KBM-7 (cell line): ENCODE results near the gene SLC10A7.

Experiments used
- DNase-seq: peaks from one replicate; pipeline ENCODE4 v3.0.0-alpha.2; 2015
- in situ Hi-C: fragments of 300-500 bp; cut with MboI; formaldehyde crosslinking; loops from 2 replicates; pipeline ENCODE4 v1.14.3; 2020; ENCODE audit warnings: low sequenced_read_pairs, low pct_unique_long_range_greater_than_20kb, mixed read lengths

SLC10A7 gene

GRCh38 chr4:146285037-146285436, 236.7 kb downstream of the SLC10A7 start:
- no peak for DNase-seq
- in situ Hi-C loops = no loop called here

- in situ Hi-C loops = no loop called here
- peak; percentile 4 for DNase-seq
These were observed 237.7 kb downstream of the SLC10A7 start for GRCh38 chr4:146283758-146284651.

- in situ Hi-C loops = no loop called here
- no peak for DNase-seq
These were observed 239.1 kb downstream of the SLC10A7 start for GRCh38 chr4:146282657-146283056.

- no peak for DNase-seq
These were observed 242.8 kb downstream of the SLC10A7 start for GRCh38 chr4:146278986-146279385.

GRCh38 chr4:146275370-146275769, 246.4 kb downstream of the SLC10A7 start:
- DNase-seq = peak; percentile 32
- in situ Hi-C loops = no loop called here

More at GRCh38 chr4:146278986-146279385, 242.8 kb downstream of the SLC10A7 start:
- in situ Hi-C loops = no loop called here

- in situ Hi-C loops = no loop called here
- DNase-seq = no peak
These were observed 247.0 kb downstream of the SLC10A7 start for GRCh38 chr4:146274774-146275173.

- in situ Hi-C loops = no loop called here
- no peak for DNase-seq
These were observed 248.4 kb downstream of the SLC10A7 start for GRCh38 chr4:146273204-146273901.

GRCh38 chr4:146271466-146271865, 250.3 kb downstream of the SLC10A7 start:
- in situ Hi-C loops = no loop called here
- no peak for DNase-seq

GRCh38 chr4:146269228-146269653, 252.5 kb downstream of the SLC10A7 start:
- no peak for DNase-seq
- in situ Hi-C loops = no loop called here

GRCh38 chr4:146267826-146268225, 253.9 kb downstream of the SLC10A7 start:
- in situ Hi-C loops = no loop called here
- DNase-seq = no peak

GRCh38 chr4:146265950-146266490, 255.7 kb downstream of the SLC10A7 start:
- DNase-seq = no peak
- in situ Hi-C loops = no loop called here

- DNase-seq = no peak
- in situ Hi-C loops = no loop called here
These were observed 257.9 kb downstream of the SLC10A7 start for GRCh38 chr4:146263793-146264192.

GRCh38 chr4:146261041-146261440, 260.7 kb downstream of the SLC10A7 start:
- in situ Hi-C loops = no loop called here
- no peak for DNase-seq

GRCh38 chr4:146260521-146260920, 261.2 kb downstream of the SLC10A7 start:
- in situ Hi-C loops = no loop called here
- DNase-seq = no peak

- no peak for DNase-seq
- in situ Hi-C loops = no loop called here
These were observed 264.2 kb downstream of the SLC10A7 start for GRCh38 chr4:146257511-146257910.

- no peak for DNase-seq
- in situ Hi-C loops = no loop called here
These were observed 265.4 kb downstream of the SLC10A7 start for GRCh38 chr4:146256328-146256727.

- in situ Hi-C loops = no loop called here
- no peak for DNase-seq
These were observed 265.9 kb downstream of the SLC10A7 start for GRCh38 chr4:146255874-146256273.

- in situ Hi-C loops = no loop called here
- no peak for DNase-seq
These were observed 266.3 kb downstream of the SLC10A7 start for GRCh38 chr4:146255463-146255862.

- in situ Hi-C loops = no loop called here
- DNase-seq = no peak
These were observed 268.6 kb downstream of the SLC10A7 start for GRCh38 chr4:146252969-146253611.

- no peak for DNase-seq
- in situ Hi-C loops = no loop called here
These were observed 274.4 kb downstream of the SLC10A7 start for GRCh38 chr4:146247356-146247755.
